ENCODE measurements around the gene POU6F2.
"Not testable (repeated sequence)": the region's sequence is repeated elsewhere in the genome, so short reads cannot be mapped to it uniquely, and the experiment has no call there.

Gene POU6F2

GRCh38 chr7:39164887-39165286 is 187.2 kb downstream of the POU6F2 start:
- no peak overlapping the region for H3K9ac ChIP-seq (ENCODE audit: low read depth, low read length)
- no peak overlapping the region for H3K4me3 ChIP-seq (ENCODE audit: low read length)
- H3K36me3 ChIP-seq (ENCODE audit: insufficient read depth, low read depth, low read length), result no peaks in the 10 kb centered on the region
- no peaks in the 10 kb centered on the region for H3K27me3 ChIP-seq (ENCODE audit: insufficient read depth, low read length)
- H3K27ac ChIP-seq (ENCODE audit: low read length), result no peak overlapping the region
- no peaks in the 10 kb centered on the region for H3K9me3 ChIP-seq (ENCODE audit: insufficient read depth, low read depth, low read length)
- H3K4me1 ChIP-seq (ENCODE audit: insufficient read depth, low read length), result no peaks in the 10 kb centered on the region

GRCh38 chr7:39168403-39169098 is 190.8 kb downstream of the POU6F2 start:
- H3K4me1 ChIP-seq (ENCODE audit: insufficient read depth, low read length), result no peaks in the 10 kb centered on the region; the same call in 1 of the 2 replicates
- no peaks in the 10 kb centered on the region for H3K9me3 ChIP-seq (ENCODE audit: insufficient read depth, low read depth, low read length)
- H3K27me3 ChIP-seq (ENCODE audit: insufficient read depth, low read length), result no peaks in the 10 kb centered on the region
- H3K9ac ChIP-seq (ENCODE audit: low read depth, low read length), result no peak overlapping the region
- H3K27ac ChIP-seq (ENCODE audit: low read length), result no peak overlapping the region
- no peak overlapping the region for H3K4me3 ChIP-seq (ENCODE audit: low read length)
- H3K36me3 ChIP-seq (ENCODE audit: insufficient read depth, low read depth, low read length), result no peaks in the 10 kb centered on the region

- H3K4me1 ChIP-seq (ENCODE audit: insufficient read depth, low read length), result no peaks in the 10 kb centered on the region; the same call in 1 of the 2 replicates
- H3K27ac ChIP-seq (ENCODE audit: low read length), result no peak overlapping the region
- no peaks in the 10 kb centered on the region for H3K9me3 ChIP-seq (ENCODE audit: insufficient read depth, low read depth, low read length)
- H3K4me3 ChIP-seq (ENCODE audit: low read length), result no peak overlapping the region
- no peaks in the 10 kb centered on the region for H3K27me3 ChIP-seq (ENCODE audit: insufficient read depth, low read length)
- no peak overlapping the region for H3K9ac ChIP-seq (ENCODE audit: low read depth, low read length)
- no peaks in the 10 kb centered on the region for H3K36me3 ChIP-seq (ENCODE audit: insufficient read depth, low read depth, low read length)
These were observed 194.4 kb downstream of the POU6F2 start for GRCh38 chr7:39172137-39172536.

GRCh38 chr7:39181398-39181797 is 203.7 kb downstream of the POU6F2 start:
- no peak overlapping the region for H3K4me3 ChIP-seq (ENCODE audit: low read length)
- no peaks in the 10 kb centered on the region for H3K36me3 ChIP-seq (ENCODE audit: insufficient read depth, low read depth, low read length)
- H3K27ac ChIP-seq (ENCODE audit: low read length), result no peak overlapping the region
- no peaks in the 10 kb centered on the region for H3K27me3 ChIP-seq (ENCODE audit: insufficient read depth, low read length)
- no peaks in the 10 kb centered on the region; the same call in 1 of the 2 replicates for H3K4me1 ChIP-seq (ENCODE audit: insufficient read depth, low read length)
- no peak overlapping the region for H3K9ac ChIP-seq (ENCODE audit: low read depth, low read length)
- peaks cover 9% of the 10 kb centered on the region; the same call in 1 of the 2 replicates for H3K9me3 ChIP-seq (ENCODE audit: insufficient read depth, low read depth, low read length)

- Histone ChIP-seq H3K9ac (ENCODE audit: low read depth, low read length) (no peak overlapping the region), H3K9me3 (ENCODE audit: insufficient read depth, low read depth, low read length) (peaks cover 9% of the 10 kb centered on the region; the same call in 1 of the 2 replicates), H3K4me1 (ENCODE audit: insufficient read depth, low read length) (no peaks in the 10 kb centered on the region; the same call in 1 of the 2 replicates), H3K27me3 (ENCODE audit: insufficient read depth, low read length) (no peaks in the 10 kb centered on the region), H3K27ac (ENCODE audit: low read length) (no peak overlapping the region), H3K36me3 (ENCODE audit: insufficient read depth, low read depth, low read length) (no peaks in the 10 kb centered on the region), H3K4me3 (ENCODE audit: low read length) (no peak overlapping the region)
These were observed 206.1 kb downstream of the POU6F2 start for GRCh38 chr7:39183796-39184195.

GRCh38 chr7:39184391-39184790 is 206.7 kb downstream of the POU6F2 start:
- Histone ChIP-seq H3K9ac (ENCODE audit: low read depth, low read length) (no peak overlapping the region), H3K27ac (ENCODE audit: low read length) (no peak overlapping the region), H3K36me3 (ENCODE audit: insufficient read depth, low read depth, low read length) (no peaks in the 10 kb centered on the region), H3K4me1 (ENCODE audit: insufficient read depth, low read length) (no peaks in the 10 kb centered on the region; the same call in 1 of the 2 replicates), H3K9me3 (ENCODE audit: insufficient read depth, low read depth, low read length) (peaks cover 9% of the 10 kb centered on the region; the same call in 1 of the 2 replicates), H3K4me3 (ENCODE audit: low read length) (no peak overlapping the region), H3K27me3 (ENCODE audit: insufficient read depth, low read length) (no peaks in the 10 kb centered on the region)

GRCh38 chr7:39186131-39186530 is 208.4 kb downstream of the POU6F2 start:
- Histone ChIP-seq H3K27me3 (ENCODE audit: insufficient read depth, low read length) (no peaks in the 10 kb centered on the region), H3K27ac (ENCODE audit: low read length) (no peak overlapping the region), H3K4me1 (ENCODE audit: insufficient read depth, low read length) (no peaks in the 10 kb centered on the region; the same call in 1 of the 2 replicates), H3K36me3 (ENCODE audit: insufficient read depth, low read depth, low read length) (no peaks in the 10 kb centered on the region), H3K9ac (ENCODE audit: low read depth, low read length) (no peak overlapping the region), H3K4me3 (ENCODE audit: low read length) (no peak overlapping the region), H3K9me3 (ENCODE audit: insufficient read depth, low read depth, low read length) (peaks cover 9% of the 10 kb centered on the region; the same call in 1 of the 2 replicates)

GRCh38 chr7:39186671-39187070 is 209.0 kb downstream of the POU6F2 start:
- Histone ChIP-seq H3K27me3 (ENCODE audit: insufficient read depth, low read length) (no peaks in the 10 kb centered on the region), H3K9me3 (ENCODE audit: insufficient read depth, low read depth, low read length) (peaks cover 9% of the 10 kb centered on the region; the same call in 1 of the 2 replicates), H3K4me1 (ENCODE audit: insufficient read depth, low read length) (no peaks in the 10 kb centered on the region; the same call in 1 of the 2 replicates), H3K9ac (ENCODE audit: low read depth, low read length) (no peak overlapping the region), H3K4me3 (ENCODE audit: low read length) (no peak overlapping the region), H3K36me3 (ENCODE audit: insufficient read depth, low read depth, low read length) (no peaks in the 10 kb centered on the region), H3K27ac (ENCODE audit: low read length) (no peak overlapping the region)

- Histone ChIP-seq H3K4me1 (ENCODE audit: insufficient read depth, low read length) (no peaks in the 10 kb centered on the region; the same call in 1 of the 2 replicates), H3K4me3 (ENCODE audit: low read length) (no peak overlapping the region), H3K9ac (ENCODE audit: low read depth, low read length) (no peak overlapping the region), H3K9me3 (ENCODE audit: insufficient read depth, low read depth, low read length) (peaks cover 9% of the 10 kb centered on the region; the same call in 1 of the 2 replicates), H3K27me3 (ENCODE audit: insufficient read depth, low read length) (no peaks in the 10 kb centered on the region), H3K36me3 (ENCODE audit: insufficient read depth, low read depth, low read length) (no peaks in the 10 kb centered on the region), H3K27ac (ENCODE audit: low read length) (no peak overlapping the region)
These were observed 209.4 kb downstream of the POU6F2 start for GRCh38 chr7:39187130-39187529.

- Histone ChIP-seq H3K4me3 (ENCODE audit: low read length) (no peak overlapping the region), H3K9ac (ENCODE audit: low read depth, low read length) (no peak overlapping the region), H3K27ac (ENCODE audit: low read length) (no peak overlapping the region), H3K36me3 (ENCODE audit: insufficient read depth, low read depth, low read length) (no peaks in the 10 kb centered on the region), H3K27me3 (ENCODE audit: insufficient read depth, low read length) (no peaks in the 10 kb centered on the region), H3K4me1 (ENCODE audit: insufficient read depth, low read length) (no peaks in the 10 kb centered on the region), H3K9me3 (ENCODE audit: insufficient read depth, low read depth, low read length) (no peaks in the 10 kb centered on the region)
These were observed 214.8 kb downstream of the POU6F2 start for GRCh38 chr7:39192476-39192875.

- H3K4me1 ChIP-seq (ENCODE audit: insufficient read depth, low read length); H3K9me3 ChIP-seq (ENCODE audit: insufficient read depth, low read depth, low read length); H3K9ac ChIP-seq (ENCODE audit: low read depth, low read length); H3K36me3 ChIP-seq (ENCODE audit: insufficient read depth, low read depth, low read length); H3K27me3 ChIP-seq (ENCODE audit: insufficient read depth, low read length); H3K4me3 ChIP-seq (ENCODE audit: low read length); H3K27ac ChIP-seq (ENCODE audit: low read length): not testable (repeated sequence)
These were observed 216.7 kb downstream of the POU6F2 start for GRCh38 chr7:39194388-39194787.

- no peak overlapping the region for H3K27ac ChIP-seq (ENCODE audit: low read length)
These were observed 218.3 kb downstream of the POU6F2 start for GRCh38 chr7:39195967-39196366.

More at GRCh38 chr7:39195967-39196366, 218.3 kb downstream of the POU6F2 start:
- Histone ChIP-seq H3K4me3 (ENCODE audit: low read length) (no peak overlapping the region), H3K9me3 (ENCODE audit: insufficient read depth, low read depth, low read length) (no peaks in the 10 kb centered on the region), H3K27me3 (ENCODE audit: insufficient read depth, low read length) (no peaks in the 10 kb centered on the region), H3K36me3 (ENCODE audit: insufficient read depth, low read depth, low read length) (no peaks in the 10 kb centered on the region), H3K9ac (ENCODE audit: low read depth, low read length) (no peak overlapping the region), H3K4me1 (ENCODE audit: insufficient read depth, low read length) (no peaks in the 10 kb centered on the region)
